ENCODE measurements around the gene IGLL1.

GRCh38 chr22:23565915-23566704 is 14.0 kb downstream of the IGLL1 start:
- no peak for TF ChIP-seq POLR2AphosphoS5 (IDR thresholded peaks at IDR 0.05)
- TF ChIP-seq POLR2A (IDR thresholded peaks at IDR 0.05) = no peak
- TF ChIP-seq CTCF (IDR thresholded peaks at IDR 0.05) = no peak
